ENCODE results near the gene SETD7.

DNA sequence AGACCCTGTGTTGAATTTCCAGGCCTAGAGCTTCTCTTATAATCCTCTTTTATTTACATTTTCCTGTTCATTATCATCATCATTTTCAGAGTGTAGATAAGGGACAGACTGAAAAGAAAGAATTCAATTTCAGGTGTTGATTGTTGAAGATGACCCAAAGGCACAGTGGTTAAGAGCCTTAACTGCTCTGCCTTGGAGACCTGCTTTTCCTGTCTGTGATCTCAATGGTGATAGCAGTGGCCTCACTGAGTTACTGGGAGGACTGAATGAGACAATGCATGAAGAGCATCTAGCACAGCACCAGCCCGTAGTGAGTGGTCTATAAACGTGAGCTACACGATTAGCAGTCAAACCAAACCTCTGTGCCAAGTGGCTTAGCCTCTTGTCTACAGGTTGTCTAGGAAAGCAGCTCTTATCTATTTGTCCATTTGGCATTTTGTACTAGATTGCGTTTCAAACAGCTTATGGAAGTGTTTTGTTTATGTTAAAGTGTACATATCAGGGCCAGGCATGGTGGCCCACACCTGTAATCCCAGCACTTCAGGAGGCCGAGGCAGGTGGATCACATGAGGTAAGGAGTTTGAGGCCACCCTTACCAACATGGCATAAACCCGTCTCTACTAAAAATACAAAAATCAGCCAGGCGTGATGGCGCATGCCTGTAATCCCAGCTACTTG, 41.5 kb downstream of the SETD7 start:
- no peak for TF ChIP-seq POLR2A (IDR thresholded peaks at IDR 0.05; ENCODE audit: borderline replicate concordance, extremely low read depth, insufficient read depth, insufficient read length)
- TF ChIP-seq, protein P1, sequence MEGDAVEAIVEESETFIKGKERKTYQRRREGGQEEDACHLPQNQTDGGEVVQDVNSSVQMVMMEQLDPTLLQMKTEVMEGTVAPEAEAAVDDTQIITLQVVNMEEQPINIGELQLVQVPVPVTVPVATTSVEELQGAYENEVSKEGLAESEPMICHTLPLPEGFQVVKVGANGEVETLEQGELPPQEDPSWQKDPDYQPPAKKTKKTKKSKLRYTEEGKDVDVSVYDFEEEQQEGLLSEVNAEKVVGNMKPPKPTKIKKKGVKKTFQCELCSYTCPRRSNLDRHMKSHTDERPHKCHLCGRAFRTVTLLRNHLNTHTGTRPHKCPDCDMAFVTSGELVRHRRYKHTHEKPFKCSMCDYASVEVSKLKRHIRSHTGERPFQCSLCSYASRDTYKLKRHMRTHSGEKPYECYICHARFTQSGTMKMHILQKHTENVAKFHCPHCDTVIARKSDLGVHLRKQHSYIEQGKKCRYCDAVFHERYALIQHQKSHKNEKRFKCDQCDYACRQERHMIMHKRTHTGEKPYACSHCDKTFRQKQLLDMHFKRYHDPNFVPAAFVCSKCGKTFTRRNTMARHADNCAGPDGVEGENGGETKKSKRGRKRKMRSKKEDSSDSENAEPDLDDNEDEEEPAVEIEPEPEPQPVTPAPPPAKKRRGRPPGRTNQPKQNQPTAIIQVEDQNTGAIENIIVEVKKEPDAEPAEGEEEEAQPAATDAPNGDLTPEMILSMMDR (IDR thresholded peaks at IDR 0.05 in 2 of 3, conservative IDR thresholded peaks at IDR 0.05 in 1 of 3; ENCODE audit: borderline replicate concordance in 1 of 3, insufficient read depth in 1 of 3, low read depth in 2 of 3, low read length in 2 of 3): no peak
- TF ChIP-seq, protein P2, sequence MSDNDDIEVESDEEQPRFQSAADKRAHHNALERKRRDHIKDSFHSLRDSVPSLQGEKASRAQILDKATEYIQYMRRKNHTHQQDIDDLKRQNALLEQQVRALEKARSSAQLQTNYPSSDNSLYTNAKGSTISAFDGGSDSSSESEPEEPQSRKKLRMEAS (IDR thresholded peaks at IDR 0.05): no peak
- TF ChIP-seq, protein P3, sequence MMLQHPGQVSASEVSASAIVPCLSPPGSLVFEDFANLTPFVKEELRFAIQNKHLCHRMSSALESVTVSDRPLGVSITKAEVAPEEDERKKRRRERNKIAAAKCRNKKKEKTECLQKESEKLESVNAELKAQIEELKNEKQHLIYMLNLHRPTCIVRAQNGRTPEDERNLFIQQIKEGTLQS (IDR thresholded peaks at IDR 0.05): no peak
- no peak for TF ChIP-seq EZH2 (IDR thresholded peaks at IDR 0.05)

Data from HCT116 (cell line).